Lung (tissue), 12 donors: Measurements from ENCODE around the gene ATP5ME. TPM values are rescaled to one million over a fixed set of nuclear protein-coding genes. Genes with fewer than 3 reads are reported as not detected.
A peak's percentile ranks its signal among the peaks of the same experiment; 100 is the strongest.

ENCODE experiments used
- ATAC-seq: fragments of 200-7000 bp; cut with Tn5 transposase; one replicate; pipeline ENCODE4 v1.9.1; 2020; ENCODE audit warnings: moderate number of reproducible peaks; ENCODE audit not compliant: insufficient read depth, low FRiP score
- DNase-seq, 3 donors: peaks; one replicate each; pipeline ENCODE4 v3.0.0-alpha.2; 2013 to 2017
- H3K27ac ChIP-seq, 2 donors: one replicate each; pipeline ENCODE4 v1.5.1; 2013; ENCODE audit warnings: mild to moderate bottlenecking in 2 of 2, moderate library complexity in 2 of 2, control low read depth in 1 of 2, inconsistent platforms in 1 of 2, low read depth in 1 of 2, low read length in 1 of 2
- H3K27me3 ChIP-seq, 3 donors: one replicate each; pipeline ENCODE4 v1.5.1; 2013; ENCODE audit warnings: low read length in 2 of 3; ENCODE audit not compliant: control insufficient read depth in 3 of 3, insufficient read depth in 3 of 3
- H3K36me3 ChIP-seq, 4 donors: one replicate each; pipeline ENCODE4 v1.5.1; 2013; ENCODE audit warnings: low read length in 4 of 4, mild to moderate bottlenecking in 1 of 4, moderate library complexity in 1 of 4; ENCODE audit not compliant: control insufficient read depth in 4 of 4, insufficient read depth in 4 of 4
- H3K4me1 ChIP-seq, 5 donors: one replicate each; pipeline ENCODE4 v1.5.1; 2013; ENCODE audit warnings: low read length in 5 of 5, mild to moderate bottlenecking in 2 of 5, moderate library complexity in 1 of 5; ENCODE audit not compliant: control insufficient read depth in 5 of 5, insufficient read depth in 5 of 5
- H3K4me3 ChIP-seq: one replicate; pipeline ENCODE4 v1.5.1; 2013; ENCODE audit warnings: mild to moderate bottlenecking, control low read depth, moderate library complexity
- H3K9ac ChIP-seq, 2 donors: one replicate each; pipeline ENCODE4 v1.5.1; 2013; ENCODE audit warnings: low read length in 2 of 2, control low read depth in 1 of 2; ENCODE audit not compliant: insufficient read depth in 1 of 2
- H3K9me3 ChIP-seq, 4 donors: one replicate each; pipeline ENCODE4 v1.5.1; 2013; ENCODE audit warnings: low read length in 3 of 4, mild to moderate bottlenecking in 1 of 4, moderate library complexity in 1 of 4; ENCODE audit not compliant: control insufficient read depth in 4 of 4, insufficient read depth in 3 of 4
- CTCF ChIP-seq: IDR thresholded peaks from 2 replicates; pipeline ENCODE4 v1.5.1; 2012; ENCODE audit warnings: mild to moderate bottlenecking; ENCODE audit errors: control extremely low read depth, extremely low read depth
- WGBS, 2 donors: extraction: QIAGEN DNeasy Blood & Tissue Kit; methylation state at CpG; one replicate each; pipeline ENCODE4 v1.1.7; 2013; 5-methylcytosine and 5-hydroxymethylcytosine counted together
- polyA plus RNA-seq, 2 donors: library from polyadenylated mRNA; stranded (reverse); fragments of 200-250 nt; gene quantifications; one replicate each; pipeline ENCODE4 v1.2.1, GENCODE V29; 2013
- total RNA-seq, 2 donors: library from RNA; depleted of rRNA in 1 of 2; stranded (reverse); fragments of >200 nt in 1 of 2; gene quantifications; one replicate each; pipeline ENCODE4 v1.2.1, GENCODE V29; 2014 to 2021
- donor health status: control.
- donor health status: control.
- donor health status: Bipolar disorder and iron deficiency.
- donor health status: healthy.
- donor health status: DM: yes; HTN: yes; CAD: no.

Gene ATP5ME
- total and polyA plus RNA-seq, 4 donors = 161 to 997 (median 262) TPM

GRCh38 chr4:665381-665750 lies 8.7 kb downstream of the ATP5ME start:
- Histone ChIP-seq H3K27ac (no peak overlapping the region), H3K4me1 (peaks cover 0 to 7% (median 0%) of the 10 kb centered on the region in 5 donors), H3K4me3 (no peak overlapping the region), H3K27me3 (no peaks in the 10 kb centered on the region), H3K9ac (no peak overlapping the region), H3K9me3 (no peaks in the 10 kb centered on the region), H3K36me3 (no peaks in the 10 kb centered on the region)
- 90 to 92% methylated on average over 12 of the region's 12 CpGs for WGBS, 2 donors
- TF ChIP-seq CTCF = no peak
- no peak for ATAC-seq
- peak in 1 of 3 donors; percentile 4 for DNase-seq

GRCh38 chr4:664713-665231 lies 9.3 kb downstream of the ATP5ME start:
- no peak for ATAC-seq
- DNase-seq = peak in 1 of 3 donors; percentile 6
- Histone ChIP-seq H3K4me3 (no peak overlapping the region), H3K36me3 (no peaks in the 10 kb centered on the region), H3K9me3 (no peaks in the 10 kb centered on the region), H3K9ac (no peak overlapping the region), H3K4me1 (peaks cover 0 to 7% (median 0%) of the 10 kb centered on the region in 5 donors), H3K27ac (no peak overlapping the region), H3K27me3 (no peaks in the 10 kb centered on the region)
- no peak for TF ChIP-seq CTCF
- 97 to 98% methylated on average over 24 of the region's 24 CpGs for WGBS, 2 donors

GRCh38 chr4:663438-664428 lies 10.3 kb downstream of the ATP5ME start:
- 1 to 2% methylated on average over 68 to 80 of the region's 80 CpGs for WGBS, 2 donors
- no peaks in the 10 kb centered on the region for H3K9me3 ChIP-seq
- ATAC-seq = peak; percentile 79

More at GRCh38 chr4:663438-664428, 10.3 kb downstream of the ATP5ME start:
- peak overlapping the region; percentile 63 to 82 for H3K9ac ChIP-seq
- H3K4me1 ChIP-seq = peaks cover 0 to 7% (median 0%) of the 10 kb centered on the region in 5 donors
- DNase-seq = peak; percentile 64 to 78 (median 75)
- no peaks in the 10 kb centered on the region for H3K27me3 ChIP-seq
- peak overlapping the region in 1 of 2 donors; percentile 9 for H3K27ac ChIP-seq
- H3K4me3 ChIP-seq = peak overlapping the region; percentile 50
- peaks cover 0 to 4% (median 0%) of the 10 kb centered on the region in 4 donors for H3K36me3 ChIP-seq
- no peak for TF ChIP-seq CTCF
